ENCODE data around the gene B3GNT3. TPM values are rescaled to one million over a fixed set of nuclear protein-coding genes. Genes with fewer than 3 reads are reported as not detected.

B3GNT3 gene
- total RNA-seq, 4 donors from 2014 or later, result 0.20 to 2.4 (median 0.44) TPM; not detected in 1

DNA sequence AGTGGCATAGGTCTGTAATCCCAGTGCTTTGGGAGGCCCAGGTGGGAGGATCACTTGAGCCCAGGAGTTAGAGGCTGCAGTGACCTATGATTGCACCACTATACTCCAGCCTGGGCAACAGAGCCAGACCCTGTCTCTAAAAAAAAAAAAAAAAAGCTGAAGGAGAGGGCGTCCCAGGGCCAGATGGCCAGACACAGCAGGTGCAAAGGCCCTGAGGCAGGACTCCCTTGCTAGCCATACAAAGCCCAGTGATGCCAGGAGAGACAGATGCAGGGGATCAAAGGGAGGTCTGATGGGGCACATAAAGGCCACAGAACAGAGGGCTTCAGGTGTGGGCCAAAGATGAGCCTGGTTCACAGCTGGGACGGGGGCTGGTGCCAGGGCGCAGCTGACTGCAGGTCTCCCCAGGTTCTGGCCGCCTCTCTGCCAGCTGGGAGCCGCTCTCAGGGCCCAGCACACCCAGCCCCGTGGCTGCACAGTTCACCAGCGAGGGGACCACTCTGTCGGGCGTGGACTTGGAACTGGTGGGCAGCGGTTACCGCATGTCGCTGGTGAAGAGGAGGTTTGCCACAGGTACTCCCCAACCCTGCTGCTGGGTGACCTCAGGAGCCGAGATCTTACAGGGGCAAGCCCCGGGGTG is 7.5 kb upstream of the B3GNT3 start:
- 84 to 94% methylated on average over 8 to 14 of the region's 14 CpGs for WGBS, 2 donors
- no peaks in the 10 kb centered on the region for H3K9me3 ChIP-seq
- H3K27ac ChIP-seq, result no peak overlapping the region
- H3K36me3 ChIP-seq, result peaks cover 0 to 5% (median 0%) of the 10 kb centered on the region in 3 donors
- no peak for DNase-seq (ENCODE audit: low spot score in 2 of 2)
- no peak for TF ChIP-seq EP300 (IDR thresholded peaks at IDR 0.05)
- no peak for TF ChIP-seq POLR2A (IDR thresholded peaks at IDR 0.05)
- TF ChIP-seq, protein P1, sequence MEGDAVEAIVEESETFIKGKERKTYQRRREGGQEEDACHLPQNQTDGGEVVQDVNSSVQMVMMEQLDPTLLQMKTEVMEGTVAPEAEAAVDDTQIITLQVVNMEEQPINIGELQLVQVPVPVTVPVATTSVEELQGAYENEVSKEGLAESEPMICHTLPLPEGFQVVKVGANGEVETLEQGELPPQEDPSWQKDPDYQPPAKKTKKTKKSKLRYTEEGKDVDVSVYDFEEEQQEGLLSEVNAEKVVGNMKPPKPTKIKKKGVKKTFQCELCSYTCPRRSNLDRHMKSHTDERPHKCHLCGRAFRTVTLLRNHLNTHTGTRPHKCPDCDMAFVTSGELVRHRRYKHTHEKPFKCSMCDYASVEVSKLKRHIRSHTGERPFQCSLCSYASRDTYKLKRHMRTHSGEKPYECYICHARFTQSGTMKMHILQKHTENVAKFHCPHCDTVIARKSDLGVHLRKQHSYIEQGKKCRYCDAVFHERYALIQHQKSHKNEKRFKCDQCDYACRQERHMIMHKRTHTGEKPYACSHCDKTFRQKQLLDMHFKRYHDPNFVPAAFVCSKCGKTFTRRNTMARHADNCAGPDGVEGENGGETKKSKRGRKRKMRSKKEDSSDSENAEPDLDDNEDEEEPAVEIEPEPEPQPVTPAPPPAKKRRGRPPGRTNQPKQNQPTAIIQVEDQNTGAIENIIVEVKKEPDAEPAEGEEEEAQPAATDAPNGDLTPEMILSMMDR (IDR thresholded peaks at IDR 0.05), result no peak
- H3K4me3 ChIP-seq, result no peak overlapping the region
- peaks cover 0 to 5% (median 0%) of the 10 kb centered on the region in 4 donors for H3K4me1 ChIP-seq
- no peaks in the 10 kb centered on the region for H3K27me3 ChIP-seq

DNA sequence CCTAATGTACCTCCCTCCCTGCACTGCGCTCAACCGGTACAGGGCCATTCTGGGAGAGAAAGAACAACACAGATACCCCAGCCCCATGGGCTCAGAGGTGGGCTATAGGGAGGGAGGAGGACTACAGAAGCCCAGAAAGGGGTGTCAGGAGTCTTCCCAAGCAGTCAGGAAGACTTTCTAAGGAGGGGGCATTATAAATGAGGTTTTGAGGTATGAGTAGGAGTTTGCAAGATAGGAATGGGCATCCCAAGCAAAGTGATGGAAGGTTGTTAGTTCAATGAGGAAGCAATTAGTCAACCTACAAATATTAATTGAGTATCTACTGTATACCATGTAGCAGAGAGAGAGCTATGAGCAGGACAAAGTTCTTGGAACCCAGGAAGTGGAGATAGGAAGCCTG is 6.3 kb upstream of the B3GNT3 start:
- H3K27ac ChIP-seq, result no peak overlapping the region
- no peak for DNase-seq (ENCODE audit: low spot score in 2 of 2)
- WGBS, 2 donors, result 88 to 91% methylated on average over 2 of the region's 2 CpGs
- no peak overlapping the region for H3K4me3 ChIP-seq
- H3K36me3 ChIP-seq, result peaks cover 0 to 5% (median 0%) of the 10 kb centered on the region in 3 donors
- H3K9me3 ChIP-seq, result no peaks in the 10 kb centered on the region
- H3K4me1 ChIP-seq, result peaks cover 0 to 5% (median 0%) of the 10 kb centered on the region in 4 donors
- TF ChIP-seq POLR2A (IDR thresholded peaks at IDR 0.05) (no peak), EP300 (IDR thresholded peaks at IDR 0.05) (no peak)
- TF ChIP-seq, protein P1 (IDR thresholded peaks at IDR 0.05), result no peak
- H3K27me3 ChIP-seq, result peaks cover 0 to 5% of the 10 kb centered on the region in 2 donors

DNA sequence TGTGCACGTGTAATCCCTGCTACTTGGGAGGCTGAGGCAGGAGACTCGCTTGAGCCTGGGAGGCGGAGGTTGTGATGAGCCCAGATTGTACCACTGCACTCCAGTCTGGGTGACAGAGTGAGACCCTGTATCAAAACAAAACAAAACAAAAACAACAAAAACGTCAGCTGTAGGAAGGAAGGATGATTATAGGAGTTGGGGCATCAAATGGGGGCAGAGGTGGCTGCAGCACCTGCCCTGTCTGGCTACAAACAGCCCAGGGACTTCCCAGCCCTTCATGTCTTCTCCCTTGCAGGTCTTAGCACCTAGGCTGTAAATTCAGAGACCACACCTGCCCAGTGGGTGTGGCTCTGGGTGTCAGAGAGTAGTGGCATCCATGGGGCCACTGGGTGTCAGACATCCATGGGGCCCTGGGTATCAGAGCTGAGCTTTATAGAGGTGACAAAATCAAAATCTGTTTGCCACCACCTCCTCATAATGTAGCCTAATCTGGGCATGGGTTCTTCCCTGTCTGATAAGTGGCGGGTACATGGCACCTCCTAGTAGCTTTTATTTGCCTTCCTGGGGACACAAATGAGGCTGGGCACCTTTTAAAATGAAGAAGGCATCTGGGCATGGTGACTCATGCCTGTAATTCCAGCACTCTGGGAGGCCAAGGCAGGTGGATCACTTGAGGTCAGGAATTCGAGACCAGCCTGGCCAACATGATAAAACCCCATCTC is 4.7 kb upstream of the B3GNT3 start:
- Histone ChIP-seq H3K9me3 (no peaks in the 10 kb centered on the region), H3K4me3 (no peak overlapping the region), H3K4me1 (peaks cover 0 to 7% (median 0%) of the 10 kb centered on the region in 4 donors), H3K27ac (no peak overlapping the region), H3K36me3 (peaks cover 0 to 5% (median 0%) of the 10 kb centered on the region in 3 donors), H3K27me3 (peaks cover 0 to 20% of the 10 kb centered on the region in 2 donors)
- DNase-seq (ENCODE audit: low spot score in 2 of 2), result no peak
- 56 to 78% methylated on average over 6 of the region's 6 CpGs for WGBS, 2 donors
- TF ChIP-seq EP300 (IDR thresholded peaks at IDR 0.05) (no peak), POLR2A (IDR thresholded peaks at IDR 0.05) (no peak)
- TF ChIP-seq, protein P1 (IDR thresholded peaks at IDR 0.05), result no peak

DNA sequence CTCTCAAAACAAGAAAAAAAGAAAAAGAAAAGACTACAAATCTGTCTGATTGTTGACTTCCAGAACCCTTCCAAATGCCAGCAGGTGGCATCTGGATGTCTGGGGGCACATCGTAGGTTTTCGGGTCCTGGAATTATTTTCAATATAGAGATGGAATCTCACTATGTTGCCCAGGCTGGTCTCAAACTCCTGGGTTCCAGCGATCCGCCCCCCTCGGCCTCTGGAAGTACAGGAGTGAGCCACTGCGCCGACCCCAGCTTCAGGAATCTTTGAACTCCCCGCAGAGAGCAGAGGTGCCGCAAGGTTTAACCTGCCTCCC is 567 bp upstream of the B3GNT3 start:
- TF ChIP-seq EP300 (IDR thresholded peaks at IDR 0.05) (no peak), POLR2A (IDR thresholded peaks at IDR 0.05) (no peak)
- TF ChIP-seq, protein P1 (IDR thresholded peaks at IDR 0.05), result no peak
- peak overlapping the region in 1 of 4 donors; percentile 73 for H3K27ac ChIP-seq
- H3K36me3 ChIP-seq, result no peaks in the 10 kb centered on the region
- peaks cover 0 to 8% (median 0%) of the 10 kb centered on the region in 4 donors for H3K4me1 ChIP-seq
- 50 to 52% methylated on average over 9 of the region's 9 CpGs for WGBS, 2 donors
- peak overlapping the region in 1 of 4 donors; percentile 28 for H3K4me3 ChIP-seq
- DNase-seq (ENCODE audit: low spot score in 2 of 2), result no peak
- peaks cover 0 to 55% of the 10 kb centered on the region in 2 donors for H3K27me3 ChIP-seq
- no peaks in the 10 kb centered on the region for H3K9me3 ChIP-seq

DNA sequence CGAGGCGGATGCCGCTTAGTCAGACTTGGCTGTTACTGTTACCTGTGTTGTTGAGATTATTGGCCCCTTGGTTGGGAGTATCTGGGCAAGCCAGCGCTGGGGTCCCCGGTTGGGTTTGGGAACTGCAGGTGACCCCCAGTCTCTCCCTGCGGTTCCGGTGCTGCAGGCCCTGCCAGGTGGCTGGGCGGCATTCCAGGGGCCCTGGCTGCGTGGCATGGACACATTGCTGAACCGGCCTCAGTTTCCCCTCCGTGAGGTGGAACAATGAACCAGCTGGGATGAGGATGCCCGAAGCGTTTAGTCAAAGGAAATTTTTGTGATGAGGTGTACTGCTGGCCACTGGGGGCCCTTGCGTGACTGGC is 538 bp downstream of the B3GNT3 start:
- Histone ChIP-seq H3K4me1 (peaks cover 0 to 8% (median 0%) of the 10 kb centered on the region in 4 donors), H3K4me3 (peak overlapping the region in 2 of 4 donors; percentile 28), H3K27ac (peak overlapping the region in 1 of 4 donors; percentile 73), H3K36me3 (no peaks in the 10 kb centered on the region), H3K9me3 (no peaks in the 10 kb centered on the region), H3K27me3 (peaks cover 0 to 60% of the 10 kb centered on the region in 2 donors)
- no peak for DNase-seq (ENCODE audit: low spot score in 2 of 2)
- 17 to 32% methylated on average over 3 to 14 of the region's 14 CpGs for WGBS, 2 donors
- TF ChIP-seq EP300 (IDR thresholded peaks at IDR 0.05) (no peak), POLR2A (IDR thresholded peaks at IDR 0.05) (no peak)
- TF ChIP-seq, protein P1 (IDR thresholded peaks at IDR 0.05), result no peak
